Measurements from ENCODE around the gene BBS2.

Gene BBS2

GRCh38 chr16:56549161-56549560, 29.3 kb upstream of the BBS2 start:
- H3K36me3 ChIP-seq (ENCODE audit: control insufficient read depth in 5 of 5, insufficient read depth in 5 of 5, low read length in 5 of 5), result no peaks in the 10 kb centered on the region
- no peak overlapping the region for H3K4me3 ChIP-seq (ENCODE audit: low read depth in 1 of 5, low read length in 5 of 5)
- H3K4me1 ChIP-seq (ENCODE audit: control insufficient read depth in 5 of 5, insufficient read depth in 5 of 5, low read length in 5 of 5), result peaks cover 0 to 8% (median 6%) of the 10 kb centered on the region in 5 donors
- peaks cover 0 to 11% (median 7%) of the 10 kb centered on the region in 5 donors for H3K27me3 ChIP-seq (ENCODE audit: control insufficient read depth in 5 of 5, insufficient read depth in 4 of 5, low read length in 5 of 5)
- no peak overlapping the region for H3K9ac ChIP-seq (ENCODE audit: low read length in 5 of 5)
- H3K27ac ChIP-seq (ENCODE audit: low read depth, low read length), result no peak overlapping the region
- H3K9me3 ChIP-seq (ENCODE audit: control insufficient read depth in 5 of 5, low read length in 5 of 5), result no peaks in the 10 kb centered on the region

GRCh38 chr16:56547949-56548567, 28.2 kb upstream of the BBS2 start:
- H3K4me3 ChIP-seq (ENCODE audit: low read depth in 1 of 5, low read length in 5 of 5), result no peak overlapping the region
- no peak overlapping the region for H3K9ac ChIP-seq (ENCODE audit: low read length in 5 of 5)
- H3K36me3 ChIP-seq (ENCODE audit: control insufficient read depth in 5 of 5, insufficient read depth in 5 of 5, low read length in 5 of 5), result no peaks in the 10 kb centered on the region
- H3K9me3 ChIP-seq (ENCODE audit: control insufficient read depth in 5 of 5, low read length in 5 of 5), result no peaks in the 10 kb centered on the region
- H3K27ac ChIP-seq (ENCODE audit: low read depth, low read length), result no peak overlapping the region
- peaks cover 0 to 4% (median 3%) of the 10 kb centered on the region in 5 donors for H3K27me3 ChIP-seq (ENCODE audit: control insufficient read depth in 5 of 5, insufficient read depth in 4 of 5, low read length in 5 of 5)
- peaks cover 0 to 8% (median 6%) of the 10 kb centered on the region in 5 donors for H3K4me1 ChIP-seq (ENCODE audit: control insufficient read depth in 5 of 5, insufficient read depth in 5 of 5, low read length in 5 of 5)

GRCh38 chr16:56547120-56547948, 27.5 kb upstream of the BBS2 start:
- peaks cover 0 to 4% (median 3%) of the 10 kb centered on the region in 5 donors for H3K27me3 ChIP-seq (ENCODE audit: control insufficient read depth in 5 of 5, insufficient read depth in 4 of 5, low read length in 5 of 5)
- H3K9ac ChIP-seq (ENCODE audit: low read length in 5 of 5), result no peak overlapping the region
- peaks cover 0 to 8% (median 6%) of the 10 kb centered on the region in 5 donors for H3K4me1 ChIP-seq (ENCODE audit: control insufficient read depth in 5 of 5, insufficient read depth in 5 of 5, low read length in 5 of 5)
- no peaks in the 10 kb centered on the region for H3K36me3 ChIP-seq (ENCODE audit: control insufficient read depth in 5 of 5, insufficient read depth in 5 of 5, low read length in 5 of 5)
- H3K9me3 ChIP-seq (ENCODE audit: control insufficient read depth in 5 of 5, low read length in 5 of 5), result no peaks in the 10 kb centered on the region
- no peak overlapping the region for H3K4me3 ChIP-seq (ENCODE audit: low read depth in 1 of 5, low read length in 5 of 5)
- no peak overlapping the region for H3K27ac ChIP-seq (ENCODE audit: low read depth, low read length)

GRCh38 chr16:56542039-56542438, 22.2 kb upstream of the BBS2 start:
- Histone ChIP-seq H3K9me3 (ENCODE audit: control insufficient read depth in 5 of 5, low read length in 5 of 5) (no peaks in the 10 kb centered on the region), H3K27me3 (ENCODE audit: control insufficient read depth in 5 of 5, insufficient read depth in 4 of 5, low read length in 5 of 5) (peaks cover 0 to 4% (median 1%) of the 10 kb centered on the region in 5 donors), H3K27ac (ENCODE audit: low read depth, low read length) (no peak overlapping the region), H3K36me3 (ENCODE audit: control insufficient read depth in 5 of 5, insufficient read depth in 5 of 5, low read length in 5 of 5) (no peaks in the 10 kb centered on the region), H3K4me1 (ENCODE audit: control insufficient read depth in 5 of 5, insufficient read depth in 5 of 5, low read length in 5 of 5) (no peaks in the 10 kb centered on the region), H3K4me3 (ENCODE audit: low read depth in 1 of 5, low read length in 5 of 5) (no peak overlapping the region), H3K9ac (ENCODE audit: low read length in 5 of 5) (no peak overlapping the region)

- peaks cover 0 to 5% (median 4%) of the 10 kb centered on the region in 5 donors for H3K27me3 ChIP-seq (ENCODE audit: control insufficient read depth in 5 of 5, insufficient read depth in 4 of 5, low read length in 5 of 5)
- H3K36me3 ChIP-seq (ENCODE audit: control insufficient read depth in 5 of 5, insufficient read depth in 5 of 5, low read length in 5 of 5), result no peaks in the 10 kb centered on the region
- H3K27ac ChIP-seq (ENCODE audit: low read depth, low read length), result no peak overlapping the region
- no peak overlapping the region for H3K4me3 ChIP-seq (ENCODE audit: low read depth in 1 of 5, low read length in 5 of 5)
- peaks cover 0 to under 1% (median 0%) of the 10 kb centered on the region in 5 donors for H3K4me1 ChIP-seq (ENCODE audit: control insufficient read depth in 5 of 5, insufficient read depth in 5 of 5, low read length in 5 of 5)
- no peaks in the 10 kb centered on the region for H3K9me3 ChIP-seq (ENCODE audit: control insufficient read depth in 5 of 5, low read length in 5 of 5)
- H3K9ac ChIP-seq (ENCODE audit: low read length in 5 of 5), result no peak overlapping the region
Observed at GRCh38 chr16:56539656-56540055, 19.8 kb upstream of the BBS2 start.

GRCh38 chr16:56538331-56538730, 18.5 kb upstream of the BBS2 start:
- Histone ChIP-seq H3K27me3 (ENCODE audit: control insufficient read depth in 5 of 5, insufficient read depth in 4 of 5, low read length in 5 of 5) (peaks cover 0 to 7% (median 4%) of the 10 kb centered on the region in 5 donors), H3K27ac (ENCODE audit: low read depth, low read length) (no peak overlapping the region), H3K9me3 (ENCODE audit: control insufficient read depth in 5 of 5, low read length in 5 of 5) (no peaks in the 10 kb centered on the region), H3K9ac (ENCODE audit: low read length in 5 of 5) (no peak overlapping the region), H3K36me3 (ENCODE audit: control insufficient read depth in 5 of 5, insufficient read depth in 5 of 5, low read length in 5 of 5) (no peaks in the 10 kb centered on the region), H3K4me1 (ENCODE audit: control insufficient read depth in 5 of 5, insufficient read depth in 5 of 5, low read length in 5 of 5) (peaks cover 0 to 8% (median 0%) of the 10 kb centered on the region in 5 donors), H3K4me3 (ENCODE audit: low read depth in 1 of 5, low read length in 5 of 5) (no peak overlapping the region)

GRCh38 chr16:56534847-56535383, 15.1 kb upstream of the BBS2 start:
- H3K27me3 ChIP-seq (ENCODE audit: control insufficient read depth in 5 of 5, insufficient read depth in 4 of 5, low read length in 5 of 5), result peaks cover 0 to 12% (median 0%) of the 10 kb centered on the region in 5 donors
- no peaks in the 10 kb centered on the region for H3K9me3 ChIP-seq (ENCODE audit: control insufficient read depth in 5 of 5, low read length in 5 of 5)
- peaks cover 0 to 8% (median 0%) of the 10 kb centered on the region in 5 donors for H3K4me1 ChIP-seq (ENCODE audit: control insufficient read depth in 5 of 5, insufficient read depth in 5 of 5, low read length in 5 of 5)
- H3K36me3 ChIP-seq (ENCODE audit: control insufficient read depth in 5 of 5, insufficient read depth in 5 of 5, low read length in 5 of 5), result no peaks in the 10 kb centered on the region
- H3K27ac ChIP-seq (ENCODE audit: low read depth, low read length), result no peak overlapping the region
- no peak overlapping the region for H3K4me3 ChIP-seq (ENCODE audit: low read depth in 1 of 5, low read length in 5 of 5)
- H3K9ac ChIP-seq (ENCODE audit: low read length in 5 of 5), result no peak overlapping the region

- Histone ChIP-seq H3K36me3 (ENCODE audit: control insufficient read depth in 5 of 5, insufficient read depth in 5 of 5, low read length in 5 of 5) (no peaks in the 10 kb centered on the region), H3K4me3 (ENCODE audit: low read depth in 1 of 5, low read length in 5 of 5) (no peak overlapping the region), H3K4me1 (ENCODE audit: control insufficient read depth in 5 of 5, insufficient read depth in 5 of 5, low read length in 5 of 5) (peaks cover 0 to 8% (median 0%) of the 10 kb centered on the region in 5 donors), H3K9me3 (ENCODE audit: control insufficient read depth in 5 of 5, low read length in 5 of 5) (no peaks in the 10 kb centered on the region), H3K27me3 (ENCODE audit: control insufficient read depth in 5 of 5, insufficient read depth in 4 of 5, low read length in 5 of 5) (peaks cover 0 to 12% (median 0%) of the 10 kb centered on the region in 5 donors), H3K9ac (ENCODE audit: low read length in 5 of 5) (no peak overlapping the region), H3K27ac (ENCODE audit: low read depth, low read length) (no peak overlapping the region)
Observed at GRCh38 chr16:56532714-56533113, 12.9 kb upstream of the BBS2 start.

GRCh38 chr16:56530872-56531271, 11.0 kb upstream of the BBS2 start:
- H3K27ac ChIP-seq (ENCODE audit: low read depth, low read length), result no peak overlapping the region
- peaks cover 0 to 8% (median 0%) of the 10 kb centered on the region in 5 donors for H3K27me3 ChIP-seq (ENCODE audit: control insufficient read depth in 5 of 5, insufficient read depth in 4 of 5, low read length in 5 of 5)
- no peaks in the 10 kb centered on the region for H3K36me3 ChIP-seq (ENCODE audit: control insufficient read depth in 5 of 5, insufficient read depth in 5 of 5, low read length in 5 of 5)
- H3K4me1 ChIP-seq (ENCODE audit: control insufficient read depth in 5 of 5, insufficient read depth in 5 of 5, low read length in 5 of 5), result peaks cover 0 to 8% (median 0%) of the 10 kb centered on the region in 5 donors
- no peak overlapping the region for H3K9ac ChIP-seq (ENCODE audit: low read length in 5 of 5)
- no peak overlapping the region for H3K4me3 ChIP-seq (ENCODE audit: low read depth in 1 of 5, low read length in 5 of 5)
- no peaks in the 10 kb centered on the region for H3K9me3 ChIP-seq (ENCODE audit: control insufficient read depth in 5 of 5, low read length in 5 of 5)

- Histone ChIP-seq H3K9ac (ENCODE audit: low read length in 5 of 5) (no peak overlapping the region), H3K4me3 (ENCODE audit: low read depth in 1 of 5, low read length in 5 of 5) (no peak overlapping the region), H3K9me3 (ENCODE audit: control insufficient read depth in 5 of 5, low read length in 5 of 5) (no peaks in the 10 kb centered on the region), H3K36me3 (ENCODE audit: control insufficient read depth in 5 of 5, insufficient read depth in 5 of 5, low read length in 5 of 5) (no peaks in the 10 kb centered on the region), H3K27me3 (ENCODE audit: control insufficient read depth in 5 of 5, insufficient read depth in 4 of 5, low read length in 5 of 5) (peaks cover 0 to 8% (median 3%) of the 10 kb centered on the region in 5 donors), H3K4me1 (ENCODE audit: control insufficient read depth in 5 of 5, insufficient read depth in 5 of 5, low read length in 5 of 5) (peaks cover 2 to 5% (median 4%) of the 10 kb centered on the region in 5 donors), H3K27ac (ENCODE audit: low read depth, low read length) (no peak overlapping the region)
Observed at GRCh38 chr16:56525236-56525635, 5.4 kb upstream of the BBS2 start.

Data from subcutaneous abdominal adipose tissue (tissue), 5 donors.